HG03558 (cell line): ENCODE data around the gene MPDZ.

Experiments used
- ATAC-seq: cut with Tn5 transposase; IDR thresholded peaks from one replicate; pipeline ENCODE4 v1.9.1; 2021; ENCODE audit warnings: moderate number of reproducible peaks; ENCODE audit not compliant: unreplicated experiment; ENCODE audit errors: extremely low read depth

MPDZ gene

GRCh38 chr9:13141629-13142028, 137.9 kb downstream of the MPDZ start:
- no peak for ATAC-seq

- ATAC-seq = no peak
These were observed 138.5 kb downstream of the MPDZ start for GRCh38 chr9:13140843-13141592.

- ATAC-seq = no peak
These were observed 139.8 kb downstream of the MPDZ start for GRCh38 chr9:13139641-13140171.

- ATAC-seq = no peak
These were observed 142.1 kb downstream of the MPDZ start for GRCh38 chr9:13137426-13137825.

- no peak for ATAC-seq
These were observed 147.5 kb downstream of the MPDZ start for GRCh38 chr9:13131991-13132390.

- ATAC-seq = no peak
These were observed 148.1 kb downstream of the MPDZ start for GRCh38 chr9:13131416-13131815.

- ATAC-seq = no peak
These were observed 151.1 kb downstream of the MPDZ start for GRCh38 chr9:13128266-13128860.

GRCh38 chr9:13127131-13127530, 152.4 kb downstream of the MPDZ start:
- ATAC-seq = no peak

- ATAC-seq = no peak
These were observed 154.2 kb downstream of the MPDZ start for GRCh38 chr9:13125261-13125660.

- no peak for ATAC-seq
These were observed 156.6 kb downstream of the MPDZ start for GRCh38 chr9:13122756-13123369.

- no peak for ATAC-seq
These were observed 161.2 kb downstream of the MPDZ start for GRCh38 chr9:13118313-13118712.

GRCh38 chr9:13116292-13116691, 163.2 kb downstream of the MPDZ start:
- ATAC-seq = no peak

GRCh38 chr9:13113751-13114150, 165.7 kb downstream of the MPDZ start:
- no peak for ATAC-seq

GRCh38 chr9:13113216-13113615, 166.3 kb downstream of the MPDZ start:
- no peak for ATAC-seq

- no peak for ATAC-seq
These were observed 167.7 kb downstream of the MPDZ start for GRCh38 chr9:13111778-13112177.

- no peak for ATAC-seq
These were observed 168.6 kb downstream of the MPDZ start for GRCh38 chr9:13110766-13111417.

GRCh38 chr9:13109781-13110180, 169.7 kb downstream of the MPDZ start:
- ATAC-seq = no peak

- no peak for ATAC-seq
These were observed 172.5 kb downstream of the MPDZ start for GRCh38 chr9:13107008-13107407.

GRCh38 chr9:13100914-13101572, 178.4 kb downstream of the MPDZ start:
- ATAC-seq = no peak

- ATAC-seq = no peak
These were observed 184.4 kb downstream of the MPDZ start for GRCh38 chr9:13095056-13095455.
